ENCODE data around the gene ERVFRD-1. TPM values are rescaled to one million over a fixed set of nuclear protein-coding genes. Genes with fewer than 3 reads are reported as not detected.

ERVFRD-1 gene, protein sequence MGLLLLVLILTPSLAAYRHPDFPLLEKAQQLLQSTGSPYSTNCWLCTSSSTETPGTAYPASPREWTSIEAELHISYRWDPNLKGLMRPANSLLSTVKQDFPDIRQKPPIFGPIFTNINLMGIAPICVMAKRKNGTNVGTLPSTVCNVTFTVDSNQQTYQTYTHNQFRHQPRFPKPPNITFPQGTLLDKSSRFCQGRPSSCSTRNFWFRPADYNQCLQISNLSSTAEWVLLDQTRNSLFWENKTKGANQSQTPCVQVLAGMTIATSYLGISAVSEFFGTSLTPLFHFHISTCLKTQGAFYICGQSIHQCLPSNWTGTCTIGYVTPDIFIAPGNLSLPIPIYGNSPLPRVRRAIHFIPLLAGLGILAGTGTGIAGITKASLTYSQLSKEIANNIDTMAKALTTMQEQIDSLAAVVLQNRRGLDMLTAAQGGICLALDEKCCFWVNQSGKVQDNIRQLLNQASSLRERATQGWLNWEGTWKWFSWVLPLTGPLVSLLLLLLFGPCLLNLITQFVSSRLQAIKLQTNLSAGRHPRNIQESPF
- total RNA-seq (not detected in 2 replicates), polyA plus RNA-seq (not detected in 2 replicates), polyA minus RNA-seq (not detected in 2 replicates), Bru-seq, nascent RNA (percentile 8 among the genes with signal in this experiment), BruChase-seq, experiment 1, labeled RNA remaining after a 6-hour chase (not detected), BruChase-seq, experiment 2, labeled RNA remaining after a 2-hour chase (percentile 11 among the genes with signal in this experiment)
- polyA plus RNA-seq (2011; cell fraction: cytosol; rRNA removed): 0.03 TPM in 1 of 2 replicates, not detected in the other
- polyA plus RNA-seq (2011; cell fraction: nucleus; rRNA removed): not detected in 2 replicates
- 0.05 and 0.21 TPM in 2 replicates for polyA plus RNA-seq (2012)
- polyA minus RNA-seq (2011; cell fraction: cytosol; rRNA and poly(A)+ RNA removed): not detected
- not detected in 2 replicates for polyA minus RNA-seq (2011; cell fraction: nucleus; rRNA and poly(A)+ RNA removed)
- long read RNA-seq: 0 reads

DNA sequence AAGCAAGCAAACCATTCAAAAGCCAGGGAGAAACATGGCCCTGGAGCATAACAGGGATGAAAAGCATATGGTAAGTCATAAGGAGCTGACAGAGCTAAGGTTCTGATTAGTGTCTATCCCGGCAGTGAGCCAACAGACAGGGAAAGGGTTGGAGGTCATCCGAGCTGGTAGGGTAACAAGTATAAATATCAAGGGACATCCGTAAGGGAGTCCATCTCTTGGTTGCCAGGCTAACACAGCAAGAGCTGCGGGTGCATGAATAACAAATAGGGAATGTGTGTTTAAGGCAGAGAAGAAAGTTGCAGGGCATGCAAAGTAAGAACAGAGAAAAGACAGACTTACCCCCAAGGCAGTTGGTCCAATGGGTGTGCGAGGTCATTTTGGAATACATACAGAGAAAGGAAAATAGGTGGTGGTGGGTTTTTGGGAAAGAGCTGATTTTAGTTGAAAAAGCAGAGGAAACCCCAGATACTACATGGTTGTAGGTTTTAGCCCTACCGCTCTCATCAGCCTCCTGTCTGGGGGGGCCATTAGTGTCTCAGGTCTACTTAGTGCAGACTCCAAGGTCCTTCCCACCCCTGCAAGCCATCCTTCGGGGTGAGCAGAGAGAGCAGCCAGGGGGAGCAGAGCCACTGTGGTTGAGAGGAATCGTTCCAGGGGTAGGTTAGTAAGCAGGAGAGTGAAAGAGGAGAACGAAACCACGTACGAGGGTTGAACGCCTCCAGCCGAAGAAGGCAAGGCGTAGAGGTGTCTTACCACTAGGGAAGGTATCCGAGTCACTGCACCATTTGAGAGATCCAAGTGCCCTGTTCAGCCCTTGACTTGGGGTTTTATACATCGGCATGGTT is at the start of gene ERVFRD-1:
TSS of gene ERVFRD-1 (minus strand) at position 805 of the 848 bp plus-strand sequence. CDS start 6,415 bp downstream, outside the sequence.
- ChIA-PET CTCF (interaction anchor here (1.0 kb wide), 1 partner anchor 13 kb away, joined by 3 read pairs; no protein-coding TSS in a partner anchor), POLR2A (no interaction called here)
- peak within 1 kb of the TSS; percentile 4 for H3K4me2 ChIP-seq (ENCODE audit: insufficient read depth, low read length)
- H3K27ac ChIP-seq (ENCODE audit: insufficient read depth, low read depth, low read length): no peak within 1 kb of the TSS
- no peaks in the 10 kb centered on the region for H3K9me1 ChIP-seq (replicated peaks; ENCODE audit: control insufficient read depth, extremely low read depth, insufficient read depth, low read length)
- intact Hi-C loops (cut with micrococcal nuclease): loop anchor here (1.0 kb wide), 1 partner anchor 13 kb away; no protein-coding TSS in a partner anchor
- no peak within 1 kb of the TSS for H3K9ac ChIP-seq (replicated peaks; ENCODE audit: extremely low read depth, insufficient read depth, low read length)
- H3K27me3 ChIP-seq (ENCODE audit: control insufficient read depth in 2 of 2, insufficient read depth in 2 of 2, low read length in 2 of 2): no peaks in the 10 kb centered on the region
- no peak for TF ChIP-seq EZH2 (IDR thresholded peaks at IDR 0.05; ENCODE audit: borderline replicate concordance, low read depth, low read length, severe bottlenecking)
- TF ChIP-seq JUN (IDR thresholded peaks at IDR 0.05; ENCODE audit: borderline replicate concordance, insufficient read depth, insufficient read length, low read depth): no peak
- no peak for TF ChIP-seq GATA2 (IDR thresholded peaks at IDR 0.05; ENCODE audit: insufficient read depth, insufficient read length, low read depth, low read length)
- TF ChIP-seq POLR2AphosphoS5 (IDR thresholded peaks at IDR 0.05; ENCODE audit: insufficient read depth, low read depth, low read length): no peak
- TF ChIP-seq POLR2A (IDR thresholded peaks at IDR 0.05; ENCODE audit: low read depth, low read length): no peak
- TF ChIP-seq, protein P1, sequence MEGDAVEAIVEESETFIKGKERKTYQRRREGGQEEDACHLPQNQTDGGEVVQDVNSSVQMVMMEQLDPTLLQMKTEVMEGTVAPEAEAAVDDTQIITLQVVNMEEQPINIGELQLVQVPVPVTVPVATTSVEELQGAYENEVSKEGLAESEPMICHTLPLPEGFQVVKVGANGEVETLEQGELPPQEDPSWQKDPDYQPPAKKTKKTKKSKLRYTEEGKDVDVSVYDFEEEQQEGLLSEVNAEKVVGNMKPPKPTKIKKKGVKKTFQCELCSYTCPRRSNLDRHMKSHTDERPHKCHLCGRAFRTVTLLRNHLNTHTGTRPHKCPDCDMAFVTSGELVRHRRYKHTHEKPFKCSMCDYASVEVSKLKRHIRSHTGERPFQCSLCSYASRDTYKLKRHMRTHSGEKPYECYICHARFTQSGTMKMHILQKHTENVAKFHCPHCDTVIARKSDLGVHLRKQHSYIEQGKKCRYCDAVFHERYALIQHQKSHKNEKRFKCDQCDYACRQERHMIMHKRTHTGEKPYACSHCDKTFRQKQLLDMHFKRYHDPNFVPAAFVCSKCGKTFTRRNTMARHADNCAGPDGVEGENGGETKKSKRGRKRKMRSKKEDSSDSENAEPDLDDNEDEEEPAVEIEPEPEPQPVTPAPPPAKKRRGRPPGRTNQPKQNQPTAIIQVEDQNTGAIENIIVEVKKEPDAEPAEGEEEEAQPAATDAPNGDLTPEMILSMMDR (IDR thresholded peaks at IDR 0.05; ENCODE audit: extremely low read depth in 1 of 2, insufficient read depth in 1 of 2, low read depth in 1 of 2, low read length in 2 of 2): no peak
- TF ChIP-seq FOS (IDR thresholded peaks at IDR 0.05; ENCODE audit: borderline replicate concordance, insufficient read depth, low read length): no peak
- TF ChIP-seq, protein P2, sequence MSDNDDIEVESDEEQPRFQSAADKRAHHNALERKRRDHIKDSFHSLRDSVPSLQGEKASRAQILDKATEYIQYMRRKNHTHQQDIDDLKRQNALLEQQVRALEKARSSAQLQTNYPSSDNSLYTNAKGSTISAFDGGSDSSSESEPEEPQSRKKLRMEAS (IDR thresholded peaks at IDR 0.05; ENCODE audit: insufficient read depth, insufficient read length): no peak
- no peak for TF ChIP-seq MYC (IDR thresholded peaks at IDR 0.05; ENCODE audit: low read depth, low read length)
- BruUV-seq (replicated peaks): no TSS peak
- H3K4me3 ChIP-seq (replicated peaks in 1 of 3; ENCODE audit: insufficient read depth in 1 of 3, low read depth in 1 of 3, low read length in 3 of 3): no peak within 1 kb of the TSS
- DNase-seq (ENCODE audit: low read depth, low spot score) (no peak), FAIRE-seq (no peak)
- H2AFZ ChIP-seq (ENCODE audit: low read depth, low read length): no peak within 1 kb of the TSS
- H3K9me3 ChIP-seq (replicated peaks; ENCODE audit: control insufficient read depth, insufficient read depth, low read length): no peaks in the 10 kb centered on the region
- H3K4me1 ChIP-seq (ENCODE audit: control insufficient read depth, extremely low read depth, insufficient read depth, low read length): peaks cover 12% of the 10 kb centered on the region
- no peaks in the 10 kb centered on the region for H3K36me3 ChIP-seq (ENCODE audit: control insufficient read depth in 2 of 2, extremely low read depth in 1 of 2, insufficient read depth in 2 of 2, low read length in 2 of 2)
- H3K79me2 ChIP-seq (ENCODE audit: control insufficient read depth, insufficient read depth, low read length): peaks cover 63% of the 10 kb centered on the region
- dilution Hi-C loops (cut with MboI; ENCODE audit: extremely low pct_ligation_motif_present, low sequenced_read_pairs): no loop called here
- H4K20me1 ChIP-seq (replicated peaks; ENCODE audit: control insufficient read depth, extremely low read depth, insufficient read depth, low read length): no peaks in the 10 kb centered on the region
